ENCODE results near the gene COLEC12.

The COLEC12 gene

DNA sequence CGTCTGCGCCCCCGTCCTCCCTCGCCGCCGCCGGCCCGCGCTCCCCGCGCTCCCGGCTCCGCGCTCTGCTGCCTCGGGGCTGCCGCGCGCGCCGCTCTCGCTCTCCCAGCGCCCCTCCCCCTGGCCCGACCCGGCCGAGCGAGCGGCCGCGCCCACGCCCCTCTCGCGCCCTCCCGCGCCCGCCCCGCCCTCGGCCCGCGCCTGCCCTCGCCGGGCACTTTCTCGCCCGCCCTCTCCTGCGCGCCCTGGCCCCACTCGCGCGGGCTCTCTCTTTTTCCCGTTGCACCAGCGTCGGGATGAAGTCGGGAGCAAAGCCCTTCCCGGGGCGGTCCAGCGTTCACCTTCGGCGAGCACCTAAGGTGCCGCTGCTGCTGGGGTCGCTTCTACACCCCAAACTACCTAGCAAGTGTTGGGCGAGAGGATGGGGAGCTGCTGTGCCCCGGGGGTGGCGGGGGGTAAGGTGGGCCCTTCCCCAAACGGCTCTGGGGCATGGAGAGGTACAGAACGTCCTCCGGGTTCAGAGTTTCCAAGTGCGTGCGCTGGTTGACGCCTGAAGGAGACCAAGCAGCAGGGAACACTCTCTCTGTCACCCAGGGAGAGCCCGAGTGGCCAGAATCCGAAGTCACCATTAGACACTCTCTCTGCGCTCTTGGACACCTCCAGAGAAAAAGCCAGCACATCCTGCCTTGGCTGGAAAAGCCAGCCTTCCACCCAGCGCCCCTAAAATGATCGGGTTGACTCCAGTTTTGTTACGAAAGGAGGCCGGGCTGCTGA, at the start of gene COLEC12:
Gene COLEC12, minus strand, starts transcription at position 70 of the 774 bp plus-strand sequence. CDS start 187 bp downstream, outside the sequence.
- CTCF ChIA-PET, result interaction anchor here (0.8 kb wide), 1 partner anchor 92 kb away, joined by 3 read pairs; no protein-coding TSS in a partner anchor
- POLR2A ChIA-PET, result no interaction called here
- TF ChIP-seq, protein P1, sequence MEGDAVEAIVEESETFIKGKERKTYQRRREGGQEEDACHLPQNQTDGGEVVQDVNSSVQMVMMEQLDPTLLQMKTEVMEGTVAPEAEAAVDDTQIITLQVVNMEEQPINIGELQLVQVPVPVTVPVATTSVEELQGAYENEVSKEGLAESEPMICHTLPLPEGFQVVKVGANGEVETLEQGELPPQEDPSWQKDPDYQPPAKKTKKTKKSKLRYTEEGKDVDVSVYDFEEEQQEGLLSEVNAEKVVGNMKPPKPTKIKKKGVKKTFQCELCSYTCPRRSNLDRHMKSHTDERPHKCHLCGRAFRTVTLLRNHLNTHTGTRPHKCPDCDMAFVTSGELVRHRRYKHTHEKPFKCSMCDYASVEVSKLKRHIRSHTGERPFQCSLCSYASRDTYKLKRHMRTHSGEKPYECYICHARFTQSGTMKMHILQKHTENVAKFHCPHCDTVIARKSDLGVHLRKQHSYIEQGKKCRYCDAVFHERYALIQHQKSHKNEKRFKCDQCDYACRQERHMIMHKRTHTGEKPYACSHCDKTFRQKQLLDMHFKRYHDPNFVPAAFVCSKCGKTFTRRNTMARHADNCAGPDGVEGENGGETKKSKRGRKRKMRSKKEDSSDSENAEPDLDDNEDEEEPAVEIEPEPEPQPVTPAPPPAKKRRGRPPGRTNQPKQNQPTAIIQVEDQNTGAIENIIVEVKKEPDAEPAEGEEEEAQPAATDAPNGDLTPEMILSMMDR (IDR thresholded peaks at IDR 0.05; ENCODE audit: control extremely low read depth, extremely low read depth, low read depth, missing control alignments), result no peak
- no peak for DNase-seq (ENCODE audit: extremely low spot score)

DNA sequence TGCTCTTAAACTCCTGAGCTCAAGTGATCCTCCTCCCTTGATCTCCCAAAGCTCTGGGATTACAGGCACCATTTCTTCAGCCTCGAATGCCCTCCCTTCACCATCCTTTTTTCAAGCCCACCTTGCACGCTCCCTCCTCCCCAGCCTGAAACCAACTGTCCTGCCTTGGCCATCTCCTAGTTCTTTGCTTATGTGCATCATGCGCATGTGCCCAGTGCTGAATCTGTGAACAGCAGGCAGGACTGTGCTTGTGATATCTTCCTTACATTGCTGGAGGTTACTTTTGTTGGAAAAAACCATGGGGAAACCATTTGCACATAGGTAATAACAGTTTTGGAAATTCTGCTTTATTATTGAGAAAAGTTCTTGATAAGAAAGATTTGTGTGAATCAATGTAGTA, 49.5 kb upstream of the COLEC12 start:
- CTCF ChIA-PET, result no interaction called here
- POLR2A ChIA-PET, result no interaction called here
- DNase-seq (ENCODE audit: extremely low spot score), result no peak
- TF ChIP-seq, protein P1 (IDR thresholded peaks at IDR 0.05; ENCODE audit: control extremely low read depth, extremely low read depth, low read depth, missing control alignments), result no peak

DNA sequence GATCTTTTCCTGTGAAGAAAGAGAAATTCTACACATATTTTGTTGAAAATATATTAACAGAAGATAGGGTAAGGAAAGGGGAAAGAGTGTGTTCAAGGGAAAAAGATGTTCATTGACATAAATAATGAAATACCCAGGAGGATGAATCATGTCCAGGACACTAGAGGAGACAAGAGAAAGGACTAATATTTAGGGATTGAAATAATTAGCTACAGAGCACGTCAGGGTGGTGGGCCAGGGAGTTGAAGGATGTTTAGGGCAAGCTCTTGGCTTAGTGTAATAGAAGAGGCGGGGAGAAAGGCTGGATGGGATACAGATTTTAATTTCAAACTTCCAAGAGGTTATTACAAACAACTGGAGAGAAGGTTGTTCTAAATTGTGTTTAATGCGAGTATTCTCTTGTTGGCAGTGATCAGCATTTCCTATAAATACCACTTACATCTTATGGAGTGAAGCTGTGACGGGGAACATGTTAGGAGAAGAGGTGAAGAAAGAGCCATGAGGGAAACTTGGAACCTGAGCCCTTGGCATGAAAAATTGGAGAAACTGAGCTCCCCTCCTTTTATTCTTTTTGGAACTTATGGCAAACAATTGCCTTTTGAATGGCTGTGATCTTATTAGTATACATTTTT, 43.1 kb upstream of the COLEC12 start:
- ChIA-PET POLR2A (no interaction called here), CTCF (no interaction called here)
- DNase-seq (ENCODE audit: extremely low spot score), result no peak
- TF ChIP-seq, protein P1 (IDR thresholded peaks at IDR 0.05; ENCODE audit: control extremely low read depth, extremely low read depth, low read depth, missing control alignments), result no peak

DNA sequence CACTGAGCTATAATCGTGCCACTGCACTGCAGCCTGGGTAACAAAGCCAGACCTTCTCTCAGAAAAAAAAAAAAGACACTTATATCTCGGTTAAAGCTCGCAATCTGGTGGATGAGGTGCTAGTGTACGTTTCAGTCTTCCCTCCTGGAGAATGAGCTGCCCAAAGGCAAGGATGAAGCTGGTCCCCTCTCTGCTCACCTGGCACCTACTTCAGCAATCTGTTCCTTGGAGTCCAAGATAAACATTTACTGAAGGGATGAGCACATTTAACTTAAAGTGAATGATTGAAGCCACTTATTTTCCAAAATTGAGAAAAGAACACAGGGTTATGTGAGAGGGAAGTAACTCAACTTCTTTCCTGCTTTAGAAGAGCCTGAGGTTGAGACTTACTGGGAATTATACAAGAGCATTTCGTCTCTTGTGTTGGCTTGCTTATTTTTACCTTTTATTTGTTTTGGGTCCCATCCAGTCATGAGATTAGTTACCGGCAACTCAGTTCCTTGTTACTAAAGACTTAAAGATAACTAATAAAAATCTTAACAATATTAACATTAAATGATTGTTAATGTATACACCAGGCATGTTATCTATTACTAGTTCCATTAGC, 33.6 kb upstream of the COLEC12 start:
- DNase-seq (ENCODE audit: extremely low spot score), result no peak
- TF ChIP-seq, protein P1 (IDR thresholded peaks at IDR 0.05; ENCODE audit: control extremely low read depth, extremely low read depth, low read depth, missing control alignments), result no peak
- CTCF ChIA-PET, result interaction anchor here (1.0 to 1.6 kb wide), 2 partner anchors 15 to 17 kb away, joined by 4 to 5 read pairs; no protein-coding TSS in a partner anchor
- POLR2A ChIA-PET, result interaction anchor here (0.5 kb wide), 1 partner anchor 84 kb away, joined by 4 read pairs; no protein-coding TSS in a partner anchor

DNA sequence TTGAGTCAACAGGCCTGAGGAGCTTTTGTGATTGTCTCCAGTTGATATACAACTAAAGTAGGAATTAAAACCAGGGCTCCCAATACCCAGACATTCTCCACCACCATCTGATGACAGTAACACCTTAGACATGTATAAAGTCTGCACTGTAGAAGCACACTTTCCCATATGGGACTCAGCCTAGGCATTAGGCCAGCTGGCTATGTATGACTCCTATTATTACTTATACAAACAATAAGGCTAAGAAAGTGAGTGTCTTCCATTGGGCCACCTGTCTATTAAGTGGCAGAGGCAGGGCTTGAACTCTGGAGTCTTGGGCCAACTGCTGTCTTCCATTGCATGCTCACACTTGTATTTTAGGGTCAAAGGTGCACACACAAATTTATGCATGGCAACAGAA, 32.1 kb upstream of the COLEC12 start:
- TF ChIP-seq, protein P1 (IDR thresholded peaks at IDR 0.05; ENCODE audit: control extremely low read depth, extremely low read depth, low read depth, missing control alignments), result no peak
- no peak for DNase-seq (ENCODE audit: extremely low spot score)
- ChIA-PET CTCF (no interaction called here), POLR2A (no interaction called here)

DNA sequence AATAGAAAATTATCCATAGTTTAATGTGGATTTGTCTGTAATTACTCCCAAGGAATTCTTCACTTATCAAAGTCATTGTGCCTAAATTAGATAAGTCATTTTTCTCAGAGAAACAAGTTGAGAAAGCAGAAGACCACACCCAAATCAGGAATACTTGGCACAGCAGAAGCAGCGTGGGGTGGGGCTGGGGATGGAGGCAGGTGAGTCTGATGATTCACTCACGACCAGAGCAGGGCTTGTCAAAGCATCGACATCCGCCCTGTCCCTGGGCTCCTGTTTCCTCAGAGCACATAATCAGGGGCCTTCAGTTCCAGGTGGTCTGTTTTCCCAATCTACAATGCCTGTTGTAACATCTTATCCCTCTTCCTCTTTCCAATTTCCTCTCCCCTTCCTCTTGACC, 31.5 kb upstream of the COLEC12 start:
- TF ChIP-seq, protein P1 (IDR thresholded peaks at IDR 0.05; ENCODE audit: control extremely low read depth, extremely low read depth, low read depth, missing control alignments), result no peak
- ChIA-PET POLR2A (no interaction called here), CTCF (interaction anchor here (1.6 kb wide), 1 partner anchor 24 kb away, joined by 3 read pairs; no protein-coding TSS in a partner anchor)
- DNase-seq (ENCODE audit: extremely low spot score), result no peak

All from GM10248 (cell line).